ENCODE data around the gene MSL2.

DNA sequence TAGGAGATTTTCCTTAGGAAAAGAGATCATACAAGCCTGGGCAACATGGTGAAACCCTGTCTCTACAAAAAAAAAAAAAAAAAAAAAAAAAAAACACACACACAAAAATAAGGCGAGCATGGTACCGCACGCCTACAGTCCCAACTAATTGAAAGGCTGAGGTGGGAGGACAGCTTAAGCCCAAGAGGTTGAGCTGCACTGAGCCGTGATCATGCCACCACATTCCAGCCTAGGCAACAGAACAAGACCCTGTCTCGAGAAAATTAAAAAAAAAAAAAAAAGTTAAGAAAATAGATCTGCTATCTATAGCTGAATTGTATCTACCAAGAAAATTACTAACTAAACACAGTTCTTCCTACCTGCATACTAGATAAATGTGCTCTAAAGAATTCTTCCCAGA lies 7.1 kb downstream of the MSL2 start:
- TF ChIP-seq, protein P1, sequence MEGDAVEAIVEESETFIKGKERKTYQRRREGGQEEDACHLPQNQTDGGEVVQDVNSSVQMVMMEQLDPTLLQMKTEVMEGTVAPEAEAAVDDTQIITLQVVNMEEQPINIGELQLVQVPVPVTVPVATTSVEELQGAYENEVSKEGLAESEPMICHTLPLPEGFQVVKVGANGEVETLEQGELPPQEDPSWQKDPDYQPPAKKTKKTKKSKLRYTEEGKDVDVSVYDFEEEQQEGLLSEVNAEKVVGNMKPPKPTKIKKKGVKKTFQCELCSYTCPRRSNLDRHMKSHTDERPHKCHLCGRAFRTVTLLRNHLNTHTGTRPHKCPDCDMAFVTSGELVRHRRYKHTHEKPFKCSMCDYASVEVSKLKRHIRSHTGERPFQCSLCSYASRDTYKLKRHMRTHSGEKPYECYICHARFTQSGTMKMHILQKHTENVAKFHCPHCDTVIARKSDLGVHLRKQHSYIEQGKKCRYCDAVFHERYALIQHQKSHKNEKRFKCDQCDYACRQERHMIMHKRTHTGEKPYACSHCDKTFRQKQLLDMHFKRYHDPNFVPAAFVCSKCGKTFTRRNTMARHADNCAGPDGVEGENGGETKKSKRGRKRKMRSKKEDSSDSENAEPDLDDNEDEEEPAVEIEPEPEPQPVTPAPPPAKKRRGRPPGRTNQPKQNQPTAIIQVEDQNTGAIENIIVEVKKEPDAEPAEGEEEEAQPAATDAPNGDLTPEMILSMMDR (IDR thresholded peaks at IDR 0.05), result no peak
- TF ChIP-seq POLR2AphosphoS5 (IDR thresholded peaks at IDR 0.05; ENCODE audit: low read depth, low read length) (no peak), REST (IDR thresholded peaks at IDR 0.05; ENCODE audit: insufficient read depth in 1 of 2, low read depth in 2 of 2, low read length in 1 of 2) (no peak)
